ACC112 (cell line): Measurements from ENCODE around the gene GOLGA6L7.
A peak's percentile ranks its signal among the peaks of the same experiment; 100 is the strongest.
"Not testable (repeated sequence)": the region's sequence is repeated elsewhere in the genome, so short reads cannot be mapped to it uniquely, and the experiment has no call there.

Experiments
- H2AFZ ChIP-seq: fragments of 200-600 bp; sonication (generic); one replicate; pipeline ENCODE4 v1.6.0; 2017; ENCODE audit warnings: antibody characterized with exemption, low read length; ENCODE audit not compliant: unreplicated experiment
- H3K27ac ChIP-seq: fragments of 200-600 bp; sonication (generic); 2 replicates; pipeline ENCODE4 v1.5.1; 2014; ENCODE audit warnings: low read depth, mild to moderate bottlenecking, antibody characterized with exemption, low read length, moderate library complexity
- H3K27me3 ChIP-seq: fragments of 200-600 bp; sonication (generic); 2 replicates; pipeline ENCODE4 v1.6.1; 2014; ENCODE audit warnings: mild to moderate bottlenecking, antibody characterized with exemption, low read length, moderate library complexity, mixed read lengths; ENCODE audit not compliant: insufficient read depth
- H3K36me3 ChIP-seq: fragments of 200-600 bp; sonication (generic); 2 replicates; pipeline ENCODE4 v1.6.1; 2016; ENCODE audit warnings: mild to moderate bottlenecking, antibody characterized with exemption, low read length, moderate library complexity, mixed read lengths; ENCODE audit not compliant: insufficient read depth
- H3K4me1 ChIP-seq: fragments of 200-600 bp; sonication (generic); one replicate; pipeline ENCODE4 v1.6.1; 2016; ENCODE audit warnings: low read length, mixed read lengths; ENCODE audit not compliant: insufficient read depth, unreplicated experiment, control insufficient read depth
- H3K4me3 ChIP-seq: fragments of 200-600 bp; sonication (generic); 2 replicates; pipeline ENCODE4 v1.5.1; 2014; ENCODE audit warnings: mild to moderate bottlenecking, low read depth, low read length
- H3K79me2 ChIP-seq: fragments of 200-600 bp; sonication (generic); one replicate; pipeline ENCODE4 v1.6.0; 2016; ENCODE audit warnings: low read length; ENCODE audit not compliant: control insufficient read depth, unreplicated experiment, insufficient read depth

GOLGA6L7 gene

GRCh38 chr15:28842210-28842609 is 6.2 kb downstream of the GOLGA6L7 start:
- H3K4me3 ChIP-seq, H3K79me2 ChIP-seq, H2AFZ ChIP-seq, H3K36me3 ChIP-seq, H3K27me3 ChIP-seq, H3K4me1 ChIP-seq, H3K27ac ChIP-seq: not testable (repeated sequence)

- not testable (repeated sequence) for H2AFZ ChIP-seq, H3K4me1 ChIP-seq, H3K36me3 ChIP-seq, H3K79me2 ChIP-seq, H3K27me3 ChIP-seq, H3K27ac ChIP-seq, H3K4me3 ChIP-seq
Measured at GRCh38 chr15:28840285-28840684, 8.2 kb downstream of the GOLGA6L7 start.

GRCh38 chr15:28834957-28835585 is 13.4 kb downstream of the GOLGA6L7 start:
- not testable (repeated sequence) for H3K4me1 ChIP-seq, H3K27ac ChIP-seq, H3K79me2 ChIP-seq, H2AFZ ChIP-seq, H3K27me3 ChIP-seq, H3K36me3 ChIP-seq, H3K4me3 ChIP-seq

GRCh38 chr15:28831897-28832587 is 16.4 kb downstream of the GOLGA6L7 start:
- H2AFZ ChIP-seq: peak overlapping the region; percentile 6
- H3K36me3 ChIP-seq, H3K4me1 ChIP-seq, H3K27me3 ChIP-seq, H3K27ac ChIP-seq, H3K79me2 ChIP-seq: not testable (repeated sequence)
- H3K4me3 ChIP-seq: peak overlapping the region; percentile 74

GRCh38 chr15:28821420-28821819 is 27.0 kb downstream of the GOLGA6L7 start:
- H3K36me3 ChIP-seq, H3K79me2 ChIP-seq, H2AFZ ChIP-seq, H3K4me3 ChIP-seq, H3K27ac ChIP-seq, H3K27me3 ChIP-seq, H3K4me1 ChIP-seq: not testable (repeated sequence)

- peak overlapping the region; percentile 45 for H3K27ac ChIP-seq
- not testable (repeated sequence) for H2AFZ ChIP-seq, H3K36me3 ChIP-seq, H3K27me3 ChIP-seq, H3K4me3 ChIP-seq, H3K4me1 ChIP-seq, H3K79me2 ChIP-seq
Measured at GRCh38 chr15:28819930-28820295, 28.5 kb downstream of the GOLGA6L7 start.

- peak overlapping the region; percentile 68 for H2AFZ ChIP-seq
- H3K27me3 ChIP-seq, H3K4me3 ChIP-seq, H3K36me3 ChIP-seq, H3K4me1 ChIP-seq, H3K79me2 ChIP-seq: not testable (repeated sequence)
- H3K27ac ChIP-seq: peak overlapping the region; percentile 52
Measured at GRCh38 chr15:28819019-28819929, 29.2 kb downstream of the GOLGA6L7 start.

- H3K4me3 ChIP-seq, H3K79me2 ChIP-seq, H3K27me3 ChIP-seq, H2AFZ ChIP-seq, H3K36me3 ChIP-seq, H3K27ac ChIP-seq, H3K4me1 ChIP-seq: not testable (repeated sequence)
Measured at GRCh38 chr15:28818168-28818567, 30.3 kb downstream of the GOLGA6L7 start.

- not testable (repeated sequence) for H2AFZ ChIP-seq, H3K79me2 ChIP-seq, H3K27me3 ChIP-seq, H3K4me3 ChIP-seq, H3K36me3 ChIP-seq, H3K4me1 ChIP-seq, H3K27ac ChIP-seq
Measured at GRCh38 chr15:28814059-28814458, 34.4 kb downstream of the GOLGA6L7 start.

GRCh38 chr15:28813392-28813791 is 35.1 kb downstream of the GOLGA6L7 start:
- not testable (repeated sequence) for H2AFZ ChIP-seq, H3K27me3 ChIP-seq, H3K27ac ChIP-seq, H3K79me2 ChIP-seq, H3K36me3 ChIP-seq, H3K4me3 ChIP-seq, H3K4me1 ChIP-seq
